Epithelial cell of esophagus (primary cell): ENCODE results near the gene CFL1.
"Not testable (repeated sequence)": the region's sequence is repeated elsewhere in the genome, so short reads cannot be mapped to it uniquely, and the experiment has no call there.

Experiments used
- DNase-seq: peaks from one replicate; pipeline ENCODE4 v3.0.0; 2010; ENCODE audit warnings: low read depth
- H3K4me3 ChIP-seq: 2 replicates; pipeline ENCODE4 v1.5.1; 2011; ENCODE audit warnings: mild to moderate bottlenecking, low read length, control low read depth
- TF ChIP-seq, protein P1 (sequence below): IDR thresholded peaks from 2 replicates; pipeline ENCODE4 v1.5.1; 2011; ENCODE audit warnings: low read depth, mild to moderate bottlenecking, low read length, control low read depth, inconsistent platforms; ENCODE audit not compliant: insufficient read depth; ENCODE audit errors: missing control alignments

The CFL1 gene

DNA sequence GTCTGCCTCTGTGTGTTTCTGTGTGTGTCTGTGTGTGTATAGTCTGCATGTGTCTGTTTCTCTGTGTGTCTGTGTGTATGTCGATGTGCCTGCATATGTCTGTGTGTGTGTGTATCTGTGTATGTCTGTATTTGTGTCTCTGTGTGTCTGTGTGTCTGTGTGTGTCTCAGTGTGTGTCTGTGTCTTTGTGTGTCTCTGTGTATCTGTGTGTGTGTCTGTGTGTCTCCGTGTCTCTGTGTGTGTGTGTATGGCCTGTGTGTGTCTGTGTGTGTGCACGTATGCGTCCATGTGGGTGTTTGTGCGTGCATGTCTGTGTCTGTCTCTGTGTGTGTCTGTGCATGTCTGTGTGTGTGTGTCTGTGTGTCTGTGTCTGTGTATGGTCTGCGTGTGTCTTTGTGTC lies 23.8 kb downstream of the CFL1 start:
- DNase-seq, result no peak
- peak overlapping the region; percentile 77 for H3K4me3 ChIP-seq
- TF ChIP-seq, protein P1, sequence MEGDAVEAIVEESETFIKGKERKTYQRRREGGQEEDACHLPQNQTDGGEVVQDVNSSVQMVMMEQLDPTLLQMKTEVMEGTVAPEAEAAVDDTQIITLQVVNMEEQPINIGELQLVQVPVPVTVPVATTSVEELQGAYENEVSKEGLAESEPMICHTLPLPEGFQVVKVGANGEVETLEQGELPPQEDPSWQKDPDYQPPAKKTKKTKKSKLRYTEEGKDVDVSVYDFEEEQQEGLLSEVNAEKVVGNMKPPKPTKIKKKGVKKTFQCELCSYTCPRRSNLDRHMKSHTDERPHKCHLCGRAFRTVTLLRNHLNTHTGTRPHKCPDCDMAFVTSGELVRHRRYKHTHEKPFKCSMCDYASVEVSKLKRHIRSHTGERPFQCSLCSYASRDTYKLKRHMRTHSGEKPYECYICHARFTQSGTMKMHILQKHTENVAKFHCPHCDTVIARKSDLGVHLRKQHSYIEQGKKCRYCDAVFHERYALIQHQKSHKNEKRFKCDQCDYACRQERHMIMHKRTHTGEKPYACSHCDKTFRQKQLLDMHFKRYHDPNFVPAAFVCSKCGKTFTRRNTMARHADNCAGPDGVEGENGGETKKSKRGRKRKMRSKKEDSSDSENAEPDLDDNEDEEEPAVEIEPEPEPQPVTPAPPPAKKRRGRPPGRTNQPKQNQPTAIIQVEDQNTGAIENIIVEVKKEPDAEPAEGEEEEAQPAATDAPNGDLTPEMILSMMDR, result no peak

DNA sequence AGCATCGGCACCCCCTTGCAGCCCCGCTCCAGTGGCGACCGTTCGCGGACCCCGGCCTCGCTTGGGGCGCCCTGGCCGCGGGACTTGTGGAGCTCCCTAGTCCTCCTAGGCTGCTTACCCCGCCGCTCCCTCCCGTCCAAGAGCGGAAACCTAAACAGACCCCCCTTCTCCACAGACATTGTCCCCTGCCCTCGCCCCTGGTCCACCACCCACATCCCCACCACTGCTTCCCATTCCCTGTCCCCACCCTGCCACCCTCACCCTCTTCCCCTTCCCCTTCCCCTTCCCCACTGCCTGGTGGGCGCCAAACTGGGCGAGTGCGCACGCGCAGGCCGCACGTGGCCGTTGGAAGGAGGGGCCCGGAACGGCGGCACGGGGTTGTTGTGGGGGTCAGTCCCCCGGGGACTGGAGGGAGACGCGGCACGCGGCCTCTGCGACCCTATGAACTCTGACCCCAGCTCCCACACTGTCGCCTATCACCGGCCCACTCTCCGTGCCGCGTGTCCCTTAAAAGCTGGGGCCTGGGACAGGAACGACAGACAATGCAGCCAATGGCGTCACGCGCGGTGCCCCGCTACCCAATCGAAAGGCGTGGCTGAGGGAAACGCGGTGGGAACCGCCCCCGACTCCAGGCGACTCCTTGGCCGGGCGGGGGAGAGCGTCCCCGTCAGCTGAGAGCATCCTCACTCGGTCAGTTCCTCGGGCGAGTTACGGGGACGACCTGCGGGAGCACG lies 24.5 kb downstream of the CFL1 start, which contains the start of gene SNX32:
TSS of gene SNX32 (plus strand) at position 667 of the 734 bp plus-strand sequence. CDS start 103 bp downstream, outside the sequence.
- TF ChIP-seq, protein P1, result no peak
- DNase-seq, result peak; percentile 93
- peak within 1 kb of the TSS; percentile 77 for H3K4me3 ChIP-seq

DNA sequence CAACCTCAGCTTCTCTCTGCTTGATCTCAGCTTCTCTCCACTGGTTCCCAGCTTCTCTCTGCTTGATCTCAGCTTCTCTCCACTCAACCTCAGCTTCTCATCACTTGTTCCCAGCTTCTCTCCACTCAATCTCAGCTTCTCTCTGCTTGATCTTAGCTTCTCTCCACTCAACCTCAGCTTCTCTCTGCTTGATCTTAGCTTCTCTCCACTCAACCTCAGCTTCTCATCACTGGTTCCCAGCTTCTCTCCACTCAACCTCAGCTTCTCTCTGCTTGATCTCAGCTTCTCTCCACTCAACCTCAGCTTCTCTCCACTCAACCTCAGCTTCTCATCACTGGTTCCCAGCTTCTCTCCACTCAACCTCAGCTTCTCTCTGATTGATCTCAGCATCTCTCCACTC lies 25.7 kb downstream of the CFL1 start:
- not testable (repeated sequence) for H3K4me3 ChIP-seq, DNase-seq

DNA sequence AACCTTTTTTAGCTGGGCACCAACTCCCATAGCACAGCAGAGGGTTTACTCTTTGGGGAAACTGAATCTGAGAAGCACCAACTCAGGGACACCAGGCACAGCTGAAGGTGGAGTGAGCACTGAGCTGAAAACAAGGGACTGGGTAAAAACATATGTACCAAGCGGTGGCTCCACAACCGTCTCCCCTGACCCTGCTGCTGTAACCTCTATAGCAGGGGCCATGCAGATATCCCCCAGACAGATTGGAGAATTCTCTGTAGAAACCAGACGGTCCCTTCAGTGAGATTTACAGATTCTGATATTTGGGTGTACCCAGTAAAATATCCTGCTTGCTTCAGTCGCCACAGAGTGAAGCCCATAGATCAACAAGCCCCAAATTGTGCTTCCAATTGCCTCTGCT lies 28.5 kb downstream of the CFL1 start:
- H3K4me3 ChIP-seq, result no peak overlapping the region
- DNase-seq, result no peak
- TF ChIP-seq, protein P1, result no peak

DNA sequence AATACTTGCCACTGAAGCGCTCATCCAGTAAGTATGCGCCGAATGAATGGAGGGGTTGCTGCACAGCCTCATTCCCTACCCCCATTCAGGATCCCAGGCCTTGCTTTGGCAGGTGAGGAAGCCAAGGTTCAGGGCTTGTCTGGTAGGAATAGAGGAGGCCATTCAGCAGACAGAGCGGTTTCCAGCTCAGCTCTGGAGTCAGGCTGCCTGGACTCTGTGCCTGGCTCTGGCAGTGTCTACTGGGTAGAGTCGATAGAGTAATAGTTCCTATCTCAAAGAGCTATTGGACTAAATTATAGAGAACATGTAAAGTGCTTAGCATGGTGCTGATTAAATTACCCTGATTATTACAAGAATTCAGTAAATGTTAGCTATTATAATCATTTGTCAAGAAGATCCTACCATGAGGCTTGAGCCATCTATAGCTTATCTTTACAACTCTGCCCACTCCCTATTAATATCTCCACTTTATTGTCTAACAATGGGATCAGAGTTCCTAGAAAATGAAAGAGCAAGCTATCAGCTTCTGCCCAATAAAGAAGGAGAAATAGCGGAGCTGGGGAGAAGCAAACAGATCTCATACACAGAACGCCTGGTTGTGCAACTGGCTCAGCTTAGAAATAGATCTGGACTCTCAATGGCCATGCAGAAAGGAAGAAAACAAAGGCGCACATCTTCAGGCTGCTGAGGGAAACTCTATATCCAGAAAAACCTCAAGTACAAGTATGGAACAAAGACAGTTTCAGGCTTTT lies 30.8 kb downstream of the CFL1 start:
- TF ChIP-seq, protein P1, result no peak
- DNase-seq, result no peak
- no peak overlapping the region for H3K4me3 ChIP-seq

DNA sequence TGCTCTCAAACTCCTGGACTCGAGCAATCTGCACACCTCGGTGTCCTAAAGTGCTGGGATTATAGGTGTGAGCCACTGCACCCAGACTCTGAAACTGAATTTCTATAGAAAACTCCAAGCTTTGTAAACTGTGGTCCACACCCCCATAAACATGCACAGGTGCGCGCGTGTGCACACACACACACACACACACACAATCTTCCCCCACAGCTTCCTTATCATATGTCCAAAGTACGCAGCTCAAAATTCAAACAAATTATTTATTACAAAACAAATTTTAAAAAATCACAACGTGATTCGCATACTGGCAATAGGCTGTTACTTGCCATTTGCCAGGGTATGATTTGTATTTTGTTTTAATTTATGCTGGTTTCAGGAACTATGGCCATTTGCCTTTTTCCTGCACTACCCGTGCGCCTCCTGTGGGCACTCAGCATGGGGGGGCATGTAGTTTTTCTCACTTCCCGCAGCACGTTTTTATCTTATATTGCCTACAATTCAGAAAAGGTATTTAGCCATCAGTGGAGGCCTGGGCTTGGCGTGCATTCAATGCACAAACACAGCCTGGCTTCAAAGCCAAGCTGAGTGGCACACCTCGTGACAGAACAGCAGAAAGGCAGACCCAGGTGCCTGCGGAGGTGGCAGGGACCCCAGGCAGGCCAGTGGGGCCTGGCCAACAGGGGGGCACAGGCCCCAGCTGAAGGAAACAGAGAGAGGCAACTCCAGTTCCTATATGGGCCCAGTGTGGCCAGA lies 35.0 kb downstream of the CFL1 start:
- DNase-seq, result no peak
- no peak overlapping the region for H3K4me3 ChIP-seq
- TF ChIP-seq, protein P1, result no peak

DNA sequence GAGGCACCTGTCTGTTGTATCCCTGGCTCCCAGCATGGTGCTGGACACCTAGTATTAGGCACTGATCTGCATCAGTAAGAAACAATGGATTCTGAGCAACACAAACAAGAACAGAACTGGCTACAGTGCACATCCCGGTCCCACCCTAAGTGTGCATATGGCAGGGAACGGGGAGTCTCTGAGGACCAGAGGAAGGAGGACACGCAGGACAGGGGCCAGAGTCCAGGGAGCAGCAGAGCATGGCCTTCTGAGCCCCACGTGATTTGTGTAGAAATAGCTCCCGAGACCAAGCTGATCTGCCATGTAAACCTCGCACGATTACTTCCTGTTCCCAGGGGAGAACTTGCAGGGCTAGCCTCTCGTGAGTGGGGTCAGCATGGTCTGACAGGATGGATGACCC lies 36.9 kb downstream of the CFL1 start:
- TF ChIP-seq, protein P1, result no peak
- DNase-seq, result no peak
- no peak overlapping the region for H3K4me3 ChIP-seq
